Hepatic stellate cell (primary cell): ENCODE measurements around the gene FOXE3.

ENCODE experiments used
- DNase-seq: peaks from one replicate; pipeline ENCODE4 v3.0.0; 2011; ENCODE audit warnings: low spot score

Gene FOXE3

DNA sequence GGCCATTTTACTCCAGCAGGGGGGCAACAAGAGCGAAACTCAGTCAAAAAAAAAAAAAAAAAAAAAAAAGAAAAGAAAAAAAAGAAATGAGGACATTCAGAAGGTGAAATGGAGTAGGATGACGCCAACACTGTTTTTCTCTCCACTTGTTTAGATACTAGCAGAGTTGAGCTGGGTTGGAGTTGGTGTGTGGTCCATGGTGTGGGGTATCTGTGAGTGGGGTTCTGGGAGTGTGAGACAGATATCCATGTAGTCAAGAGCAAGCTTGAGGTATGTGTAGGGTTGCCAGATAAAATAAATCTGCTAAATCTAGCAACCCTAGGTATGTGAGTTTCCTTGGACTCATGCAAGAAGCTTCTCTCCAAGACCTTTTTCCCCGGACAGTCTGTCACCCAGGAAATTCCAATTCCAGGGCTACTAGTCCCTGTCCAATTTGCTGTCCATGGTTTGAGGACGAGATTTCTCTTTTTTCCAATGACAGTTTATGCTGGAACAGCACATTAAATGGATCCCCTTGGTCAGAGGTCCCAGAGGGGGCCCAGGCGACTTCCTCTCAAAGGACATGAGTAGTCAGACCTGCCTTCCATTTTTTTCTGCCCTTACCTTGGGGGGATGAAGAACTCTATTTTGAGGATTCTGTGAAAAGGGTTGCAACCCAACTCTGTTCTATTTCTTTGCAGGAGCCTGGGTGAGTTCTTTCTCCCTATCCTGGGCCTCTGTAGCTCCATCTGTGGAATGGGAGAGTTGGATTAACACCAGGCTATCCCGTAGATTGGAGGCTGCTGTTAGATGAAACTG lies 19.6 kb downstream of the FOXE3 start:
- peak; percentile 53 for DNase-seq

DNA sequence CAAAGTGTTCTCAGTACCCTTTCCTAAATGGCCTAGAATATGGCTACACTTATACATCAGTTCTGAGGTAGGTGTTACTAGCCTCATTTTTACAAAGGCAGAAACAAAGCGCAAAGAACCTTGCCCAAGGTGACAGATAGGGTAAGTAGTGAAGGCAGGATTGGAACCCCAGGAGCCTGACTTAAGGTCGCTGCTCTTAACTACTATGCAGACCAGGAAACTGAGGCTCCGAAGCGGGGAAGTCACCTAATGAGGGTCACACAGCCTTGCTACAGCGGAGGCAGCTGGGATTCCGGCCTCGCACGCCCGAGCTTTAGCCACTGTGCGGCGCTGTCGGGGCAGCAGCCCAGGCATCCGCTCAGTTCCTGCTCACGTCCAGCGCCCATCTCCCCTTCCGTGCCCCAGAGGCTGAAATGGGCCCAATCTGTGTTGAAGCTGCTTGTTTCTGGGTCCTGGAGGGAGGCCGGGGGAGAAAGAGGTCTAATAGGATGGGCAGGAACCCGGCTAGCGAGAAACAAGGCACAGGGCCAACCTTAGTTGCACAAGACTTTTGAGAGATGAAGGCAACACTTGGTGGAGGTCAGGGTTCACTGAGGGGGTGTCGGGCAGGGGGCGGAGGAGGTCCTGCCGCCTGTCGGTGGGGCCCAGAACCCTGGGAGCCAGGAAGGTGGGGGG lies 20.4 kb downstream of the FOXE3 start:
- DNase-seq: peak; percentile 89

DNA sequence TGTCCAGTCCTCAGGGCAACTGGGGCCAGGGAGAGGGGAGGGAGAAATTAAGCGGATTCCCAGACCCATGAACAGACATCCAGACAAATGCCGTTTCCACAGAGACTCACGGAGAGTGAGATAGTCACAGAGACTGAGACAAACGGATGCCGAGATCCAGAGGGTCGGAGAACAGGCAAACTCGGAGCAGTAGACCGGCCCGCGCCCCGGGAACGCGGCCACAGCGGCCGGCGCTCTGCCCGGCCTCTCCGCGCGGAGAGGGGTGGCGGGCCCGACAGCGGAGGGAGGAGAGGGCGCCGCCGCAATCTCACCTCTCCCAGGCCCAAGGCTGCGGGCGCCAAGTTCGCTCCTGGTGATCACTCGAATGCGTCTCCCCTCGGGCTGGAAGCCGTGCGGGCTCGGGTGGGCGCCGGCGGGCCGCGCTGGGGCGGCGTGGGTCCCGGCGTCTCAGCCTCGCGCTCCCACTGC lies 20.9 kb downstream of the FOXE3 start:
- DNase-seq: peak; percentile 58

DNA sequence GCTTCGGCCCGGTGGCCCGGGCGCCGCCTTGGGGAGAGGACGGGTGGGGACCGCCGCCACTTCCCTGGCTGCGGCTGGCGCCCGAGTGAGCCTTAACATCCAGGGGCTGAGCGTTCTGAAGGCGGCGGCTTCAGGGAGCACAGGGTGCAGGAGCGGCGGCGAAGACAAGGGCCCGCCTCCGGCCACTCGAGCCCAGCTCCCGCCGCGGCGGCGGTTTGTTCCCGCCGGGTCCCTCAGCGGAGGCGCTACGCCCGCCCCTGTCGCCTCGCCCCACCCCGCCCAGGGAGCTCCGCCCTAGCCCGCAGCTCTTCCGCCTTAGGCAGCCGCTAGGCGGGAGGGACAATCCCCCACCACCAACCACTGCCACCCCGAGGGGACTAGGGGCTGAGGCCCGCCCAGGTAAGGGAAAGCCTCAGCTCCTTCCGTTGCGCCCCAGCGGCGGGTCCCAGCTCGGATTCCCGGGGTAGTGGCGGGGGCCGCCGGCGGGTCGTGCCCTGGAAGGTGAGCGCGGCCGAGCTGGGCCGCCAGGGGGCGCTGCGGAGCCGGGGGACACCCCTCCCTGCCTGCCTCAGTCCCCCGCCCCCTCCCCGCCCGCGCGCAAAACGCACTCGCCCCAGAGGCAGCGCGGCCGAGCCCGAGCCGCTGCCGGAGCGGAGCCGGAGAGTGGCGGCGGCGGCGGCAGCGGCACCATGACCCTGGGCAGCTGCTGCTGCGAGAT lies 21.5 kb downstream of the FOXE3 start, which contains the start of gene FOXD2:
Gene FOXD2, plus strand, starts transcription at position 598 of the 718 bp plus-strand sequence. Its CDS starts 92 bp downstream, at position 690.
- peak; percentile 98 for DNase-seq

DNA sequence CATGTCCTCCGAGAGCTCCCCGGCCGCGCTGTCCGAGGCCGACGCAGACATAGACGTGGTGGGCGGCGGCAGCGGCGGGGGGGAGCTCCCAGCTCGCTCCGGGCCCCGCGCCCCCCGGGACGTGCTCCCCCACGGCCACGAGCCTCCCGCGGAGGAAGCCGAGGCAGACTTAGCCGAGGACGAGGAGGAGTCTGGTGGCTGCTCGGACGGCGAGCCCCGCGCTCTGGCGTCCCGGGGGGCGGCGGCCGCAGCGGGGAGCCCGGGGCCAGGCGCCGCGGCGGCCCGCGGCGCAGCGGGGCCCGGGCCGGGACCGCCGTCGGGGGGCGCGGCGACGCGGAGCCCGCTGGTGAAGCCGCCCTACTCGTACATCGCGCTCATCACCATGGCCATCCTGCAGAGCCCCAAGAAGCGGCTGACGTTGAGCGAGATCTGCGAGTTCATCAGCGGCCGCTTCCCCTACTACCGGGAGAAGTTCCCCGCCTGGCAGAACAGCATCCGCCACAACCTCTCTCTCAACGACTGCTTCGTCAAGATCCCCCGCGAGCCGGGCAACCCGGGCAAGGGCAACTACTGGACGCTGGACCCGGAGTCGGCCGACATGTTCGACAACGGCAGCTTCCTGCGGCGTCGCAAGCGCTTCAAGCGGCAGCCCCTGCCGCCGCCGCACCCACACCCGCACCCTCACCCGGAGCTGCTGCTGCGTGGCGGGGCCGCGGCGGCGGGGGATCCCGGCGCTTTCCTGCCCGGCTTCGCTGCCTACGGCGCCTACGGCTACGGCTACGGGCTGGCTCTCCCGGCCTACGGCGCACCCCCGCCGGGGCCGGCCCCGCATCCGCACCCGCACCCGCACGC lies 22.3 kb downstream of the FOXE3 start:
- no peak for DNase-seq

DNA sequence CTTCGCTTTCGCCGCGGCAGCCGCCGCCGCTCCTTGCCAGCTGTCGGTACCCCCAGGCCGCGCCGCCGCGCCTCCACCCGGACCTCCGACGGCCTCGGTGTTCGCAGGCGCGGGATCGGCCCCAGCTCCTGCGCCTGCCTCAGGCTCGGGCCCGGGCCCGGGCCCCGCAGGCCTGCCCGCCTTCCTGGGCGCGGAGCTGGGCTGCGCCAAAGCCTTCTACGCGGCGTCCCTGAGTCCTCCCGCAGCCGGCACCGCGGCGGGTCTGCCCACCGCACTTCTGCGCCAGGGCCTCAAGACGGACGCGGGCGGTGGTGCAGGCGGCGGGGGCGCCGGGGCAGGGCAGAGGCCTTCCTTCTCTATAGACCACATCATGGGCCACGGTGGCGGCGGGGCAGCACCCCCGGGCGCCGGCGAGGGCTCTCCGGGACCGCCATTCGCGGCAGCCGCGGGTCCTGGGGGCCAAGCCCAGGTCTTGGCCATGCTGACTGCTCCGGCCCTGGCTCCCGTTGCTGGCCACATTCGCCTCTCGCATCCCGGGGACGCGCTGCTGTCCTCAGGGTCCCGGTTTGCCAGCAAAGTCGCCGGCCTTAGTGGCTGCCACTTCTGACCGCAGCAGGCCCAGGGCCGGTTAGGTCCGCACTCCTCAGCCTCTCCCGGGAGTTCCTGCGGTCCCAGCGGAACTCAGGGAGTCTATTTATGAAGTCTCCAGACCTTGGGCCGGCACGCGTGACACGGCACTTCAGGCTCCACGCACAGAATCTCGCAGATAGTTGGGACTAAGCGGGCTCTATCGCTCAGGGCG lies 23.1 kb downstream of the FOXE3 start:
- no peak for DNase-seq

DNA sequence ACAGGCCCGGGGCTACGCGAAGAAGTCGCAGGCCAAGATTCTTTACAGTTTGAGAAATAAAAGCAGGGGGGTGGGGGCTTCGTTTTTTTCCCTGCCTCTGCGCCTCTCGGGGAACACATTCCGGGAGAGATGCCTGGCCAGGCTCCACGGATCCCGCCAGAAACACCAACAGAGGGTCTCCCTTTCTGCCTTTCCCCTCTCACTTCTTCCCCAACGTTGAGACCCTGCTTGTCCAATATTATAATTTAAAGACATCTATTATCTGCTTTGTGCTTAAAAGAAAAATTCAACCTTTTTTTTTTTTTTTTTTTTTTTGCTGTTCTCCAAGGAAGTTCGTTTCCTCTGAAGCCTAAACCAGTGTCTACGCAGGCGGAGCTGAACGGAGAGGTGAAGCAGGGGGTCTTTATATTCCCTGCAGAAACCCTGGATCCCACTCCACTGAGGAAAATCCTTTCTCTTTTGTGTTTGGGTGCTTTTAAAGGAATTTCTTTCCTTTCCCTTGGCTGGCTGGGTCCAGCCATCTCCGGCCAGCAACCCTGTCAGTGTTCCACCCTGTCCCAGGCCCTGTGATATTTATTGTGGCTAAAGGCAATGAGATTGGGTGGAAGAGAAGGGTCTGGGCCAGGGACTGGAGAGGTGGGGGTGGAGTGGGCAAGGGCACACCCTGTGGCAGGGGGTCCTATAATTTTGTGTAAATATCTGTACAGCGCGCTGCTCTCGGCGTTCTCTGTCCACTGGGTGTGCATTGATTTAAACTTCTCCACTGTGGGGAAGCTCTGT lies 23.9 kb downstream of the FOXE3 start:
- DNase-seq: no peak

DNA sequence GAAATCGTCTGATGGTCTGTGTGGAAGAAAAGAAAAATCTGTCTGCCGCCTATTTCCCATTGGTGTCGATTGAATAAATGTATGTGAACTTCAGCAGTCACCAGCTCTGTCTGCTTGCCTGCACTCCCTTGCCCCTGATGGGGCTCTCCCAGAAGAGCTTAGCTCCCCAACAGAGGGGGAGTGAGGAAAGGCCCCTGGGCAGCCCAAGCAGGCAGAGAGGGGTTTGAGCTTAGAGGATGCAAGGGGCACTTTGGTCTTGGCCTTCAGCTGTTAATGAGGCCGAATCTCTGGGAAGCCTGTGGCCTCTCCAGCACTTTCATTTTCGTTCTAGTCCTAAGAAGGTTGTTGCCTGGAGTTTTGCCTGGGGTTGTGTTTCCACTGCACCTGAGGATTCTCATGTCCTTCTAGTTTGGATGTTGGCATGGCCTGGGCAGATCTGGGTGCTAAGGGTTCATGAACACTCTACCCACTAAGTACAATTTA lies 24.6 kb downstream of the FOXE3 start:
- DNase-seq: no peak

DNA sequence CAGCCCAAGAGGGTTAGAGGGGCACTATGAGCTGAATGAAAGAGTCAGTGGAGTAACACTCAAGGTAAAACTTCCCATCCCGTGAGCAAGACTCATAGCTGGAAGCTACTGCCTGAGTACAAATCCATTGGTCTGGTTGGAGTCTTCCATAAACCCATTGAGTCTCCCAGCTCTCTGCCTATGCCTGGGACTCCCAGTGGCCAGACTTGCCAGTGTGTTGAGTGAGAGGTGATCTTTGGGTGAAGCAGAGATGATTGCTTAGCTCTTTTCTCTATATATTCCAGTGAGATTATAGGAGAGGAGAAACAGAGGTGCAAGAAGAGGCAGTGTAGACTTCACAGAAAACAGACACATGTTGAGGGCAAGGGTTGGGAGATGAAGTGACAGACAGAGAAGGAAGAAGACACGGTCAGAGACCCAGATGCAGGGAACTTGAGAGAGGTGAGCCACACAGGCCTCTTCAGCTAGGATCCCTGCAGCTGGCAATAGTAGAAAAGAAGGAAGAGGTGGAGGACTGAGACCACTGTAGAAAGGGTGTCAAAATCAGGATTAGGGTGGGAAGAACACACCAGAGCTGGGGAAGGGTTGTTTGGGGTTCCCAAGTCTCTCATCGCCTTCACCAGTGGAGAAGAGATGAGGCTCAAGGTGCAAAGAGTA lies 25.5 kb downstream of the FOXE3 start:
- DNase-seq: no peak

DNA sequence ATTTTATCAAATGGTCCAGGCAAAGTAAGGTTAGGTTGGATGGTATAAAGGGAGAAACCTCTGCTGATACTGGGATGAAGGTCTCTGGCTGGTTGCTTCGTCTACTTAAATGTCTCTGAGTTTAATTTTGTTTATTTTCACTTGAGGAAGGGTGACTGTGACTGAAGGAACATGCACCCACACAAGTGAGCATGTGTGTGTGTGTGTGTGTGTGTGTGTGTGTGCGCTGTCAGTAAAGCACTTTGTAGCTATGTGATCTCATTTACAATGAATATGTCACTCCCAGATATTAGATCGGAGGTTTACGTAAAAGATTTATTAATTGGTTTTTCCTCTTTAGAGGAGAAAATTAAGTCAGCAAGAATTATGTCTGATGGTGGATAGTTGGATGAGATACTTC lies 26.1 kb downstream of the FOXE3 start:
- no peak for DNase-seq

DNA sequence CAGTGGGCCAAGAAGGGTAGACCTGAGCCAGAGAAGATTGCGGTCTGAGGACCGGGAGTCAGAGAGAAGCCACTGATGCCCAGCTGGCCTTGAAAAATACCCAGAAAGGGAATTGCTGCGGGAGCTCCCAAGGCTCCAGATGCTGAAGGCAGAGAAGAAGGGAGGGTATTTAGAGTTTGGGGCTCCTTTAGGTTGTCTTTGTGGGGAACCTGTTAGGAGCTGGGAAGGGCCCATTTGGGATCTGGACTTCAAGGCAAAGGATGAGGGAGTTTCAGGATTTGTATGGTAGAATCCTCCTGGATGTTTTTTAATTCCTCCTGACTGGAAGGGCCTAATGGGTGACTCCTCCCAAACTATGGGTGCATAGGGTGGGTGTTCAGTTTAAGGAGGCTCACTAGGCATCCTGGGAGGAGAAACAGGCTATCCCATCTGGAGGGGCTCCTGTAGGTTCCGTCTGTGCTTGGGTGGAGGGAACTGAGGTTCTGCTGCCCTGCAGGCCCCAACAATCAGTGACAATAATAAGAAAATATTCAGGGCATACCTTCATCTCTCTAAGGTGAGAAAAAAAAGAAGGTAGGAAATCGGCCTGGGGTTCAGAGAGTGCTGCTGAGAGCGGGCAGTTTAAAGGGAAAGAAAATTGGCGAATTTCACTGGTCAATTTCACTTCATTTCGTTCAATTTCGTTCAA lies 26.9 kb downstream of the FOXE3 start:
- no peak for DNase-seq

DNA sequence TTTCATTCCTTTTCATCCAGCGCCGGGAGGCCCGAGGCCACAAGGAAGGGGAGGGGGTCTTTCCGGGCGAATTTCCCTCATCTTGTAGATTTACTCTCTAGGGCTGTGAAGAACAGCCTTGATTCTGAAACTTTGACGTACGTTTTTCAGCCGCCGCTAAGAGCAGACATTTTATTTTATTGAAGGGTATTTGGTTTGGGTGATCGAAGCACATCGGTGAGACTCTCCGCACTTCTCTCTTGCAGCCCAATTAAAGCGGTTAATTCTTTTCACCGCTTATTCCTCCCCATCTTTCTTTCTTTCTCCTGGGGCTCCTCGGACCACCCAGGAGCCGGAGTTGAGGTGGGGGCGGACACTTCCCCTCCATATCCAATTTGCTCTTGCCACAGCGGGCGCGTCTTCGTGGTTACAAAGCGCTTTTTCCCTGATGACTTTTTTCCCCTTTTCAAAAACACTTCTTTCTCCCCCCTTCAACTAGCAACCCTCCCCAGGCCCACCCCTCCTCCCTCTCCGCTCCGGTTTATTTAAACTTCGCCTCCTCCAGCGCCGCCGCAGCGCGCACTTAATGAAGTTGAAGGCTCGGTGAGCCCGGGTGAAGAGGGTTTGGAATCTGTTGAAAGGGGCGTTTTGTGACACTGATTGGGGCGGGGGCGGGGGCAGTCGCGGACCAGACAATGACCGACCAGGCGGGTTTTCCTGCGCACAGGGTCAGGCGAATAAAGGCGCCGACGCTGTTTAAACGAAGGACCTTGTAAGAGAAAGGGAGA lies 27.6 kb downstream of the FOXE3 start:
- DNase-seq: no peak

DNA sequence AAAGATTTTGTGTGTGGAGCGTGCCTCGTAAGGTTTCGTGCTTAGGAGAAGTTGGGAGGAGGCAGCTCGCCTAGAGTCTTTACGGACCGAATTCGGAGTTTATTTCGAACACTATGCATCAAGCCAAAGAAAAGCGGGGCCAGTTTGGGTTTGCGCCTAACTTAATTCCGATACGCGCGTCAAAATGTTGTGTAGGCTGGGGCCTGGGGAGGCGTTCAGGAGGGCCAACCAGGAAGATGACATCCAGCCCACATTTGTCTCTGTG lies 28.1 kb downstream of the FOXE3 start:
- no peak for DNase-seq

DNA sequence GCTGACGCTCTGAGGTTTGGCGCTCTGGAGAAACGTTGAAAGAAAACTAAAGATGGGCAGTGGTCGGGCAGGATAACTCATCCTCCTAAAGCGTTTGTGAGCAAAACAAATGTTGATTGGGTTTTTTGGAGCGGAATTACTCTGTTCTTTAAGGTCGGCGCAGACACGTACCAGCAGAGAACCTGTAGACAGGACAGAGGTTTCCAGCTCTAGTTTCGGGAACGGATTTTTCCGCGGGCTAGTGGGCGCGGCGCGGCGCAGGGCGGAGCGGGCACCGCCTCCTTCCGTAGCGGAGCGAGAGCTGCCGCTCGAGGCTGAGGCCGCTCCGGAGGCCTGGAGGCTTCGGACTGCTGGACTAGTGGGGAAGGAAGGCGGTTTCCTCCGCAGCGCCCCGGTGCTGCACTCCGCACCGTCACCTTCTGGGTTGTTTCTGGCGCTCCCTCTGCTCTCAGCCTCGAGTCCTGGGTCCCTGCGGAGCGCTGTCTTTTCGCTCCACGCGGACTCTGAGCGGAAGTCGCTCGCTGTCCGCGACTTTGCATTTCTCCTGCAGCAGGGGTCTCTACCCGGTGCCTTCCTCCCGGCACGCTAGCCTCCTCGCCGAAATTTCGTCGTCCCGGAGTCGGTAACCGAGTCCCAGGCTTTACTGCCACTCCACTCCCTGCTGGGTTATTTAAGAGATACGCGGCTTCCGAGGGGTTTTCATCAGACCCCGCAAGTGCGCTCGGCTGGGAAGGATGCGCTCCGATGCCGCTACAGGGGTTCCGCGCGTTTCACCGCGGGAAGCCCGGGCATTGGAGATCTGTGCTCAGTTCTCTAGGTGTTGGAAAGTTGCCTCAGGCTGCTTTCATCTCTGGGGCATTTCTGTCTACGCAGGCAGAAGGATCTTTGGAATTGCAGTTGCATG lies 28.7 kb downstream of the FOXE3 start:
- DNase-seq: no peak

DNA sequence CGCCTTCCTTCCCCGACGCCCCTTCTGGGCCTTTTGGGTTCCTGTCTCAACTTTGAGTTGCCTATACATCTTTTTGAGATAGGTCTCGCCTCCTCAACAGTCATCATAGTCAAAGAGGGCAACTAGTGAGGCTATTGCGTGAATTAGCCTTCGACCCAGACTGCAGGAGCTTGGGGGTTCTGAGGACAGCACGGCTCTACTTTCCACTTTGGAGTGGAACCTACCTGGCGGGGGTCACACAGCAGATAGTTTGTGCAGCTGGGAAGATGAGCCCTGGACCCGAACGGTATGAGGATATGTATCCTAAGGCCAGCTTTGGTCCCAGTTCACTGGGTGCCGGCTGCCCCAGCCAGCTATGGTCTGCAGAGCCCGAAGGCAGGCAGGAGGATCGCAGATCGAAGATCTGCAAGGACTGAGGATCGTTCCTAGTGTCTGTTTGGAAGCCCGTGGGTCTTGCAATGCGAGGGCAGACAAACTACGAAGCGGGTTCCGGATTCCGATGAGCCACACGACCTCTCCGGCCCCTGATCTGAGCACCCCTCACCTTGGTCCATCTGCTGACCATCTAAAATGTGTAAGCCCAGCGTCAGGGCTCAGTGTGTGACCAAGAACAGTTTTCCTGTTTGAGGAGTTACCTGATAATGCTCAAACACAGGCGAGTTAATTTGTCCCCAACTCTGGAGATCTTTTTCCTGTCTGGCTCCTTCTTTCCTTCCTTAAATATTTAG lies 29.9 kb downstream of the FOXE3 start:
- DNase-seq: no peak

DNA sequence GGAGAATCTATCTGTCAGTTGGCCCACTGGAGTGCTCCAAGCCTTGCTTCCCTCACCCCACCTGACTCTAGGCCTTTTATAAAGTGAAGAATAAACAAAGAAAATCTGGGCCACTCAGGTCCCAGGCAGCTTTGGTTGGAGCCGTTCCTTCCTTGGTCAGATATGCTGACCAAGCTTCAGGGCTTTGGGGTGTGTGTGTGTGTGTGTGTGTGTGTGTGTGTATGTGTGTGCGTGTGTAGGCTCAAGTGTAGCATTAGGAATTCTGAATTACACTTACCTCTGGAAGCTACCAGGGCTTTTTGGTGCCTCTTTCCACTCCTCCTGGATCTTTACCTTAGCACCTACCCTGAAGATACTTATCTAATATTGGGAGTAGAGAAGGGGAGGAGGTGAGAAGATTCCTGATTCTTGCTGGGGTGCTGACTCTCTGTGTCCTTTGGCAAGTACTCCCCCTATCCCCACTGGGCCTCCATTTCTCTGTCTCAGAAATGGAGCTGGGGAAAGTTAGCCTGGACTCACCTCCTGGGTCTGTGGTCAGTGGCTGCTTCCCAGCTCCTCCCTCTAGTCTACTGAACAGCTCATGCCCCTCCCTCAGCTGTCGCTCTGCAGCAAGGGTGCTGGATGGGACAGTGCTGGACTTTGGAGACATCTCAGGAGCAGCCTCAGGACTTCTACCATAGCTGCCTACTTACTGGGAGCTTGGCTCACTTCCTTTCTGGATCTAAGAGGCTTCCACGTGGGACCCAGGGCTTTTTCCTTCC lies 32.6 kb downstream of the FOXE3 start:
- DNase-seq: no peak
